Transverse colon (tissue), 4 donors: ENCODE results near the gene PAGE4. TPM values are rescaled to one million over a fixed set of nuclear protein-coding genes. Genes with fewer than 3 reads are reported as not detected.

ENCODE experiments used
- DNase-seq: peaks from one replicate; pipeline ENCODE4 v3.0.0-alpha.2; 2019
- H3K27ac ChIP-seq, 4 donors: fragments of 200-600 bp; sonication (generic); 2 replicates each; pipeline ENCODE4 v1.5.1; 2016 to 2018; ENCODE audit warnings: inconsistent platforms in 4 of 4
- H3K27me3 ChIP-seq: fragments of 200-600 bp; sonication (generic); 2 replicates; pipeline ENCODE4 v1.5.1; 2017; ENCODE audit warnings: inconsistent platforms
- H3K36me3 ChIP-seq, 4 donors: fragments of 200-600 bp; sonication (generic); 2 replicates each; pipeline ENCODE4 v1.5.1; 2017 to 2019; ENCODE audit warnings: inconsistent platforms in 4 of 4
- H3K4me1 ChIP-seq, 4 donors: fragments of 200-600 bp; sonication (generic); 2 replicates each; pipeline ENCODE4 v1.5.1; 2017 to 2020; ENCODE audit warnings: inconsistent platforms in 4 of 4
- H3K4me3 ChIP-seq, 4 donors: fragments of 200-600 bp; sonication (generic); 1 replicate in 1 of 4; 2 replicates in 3 of 4; pipeline versions ENCODE4 v1.5.1 to v1.6.1; 2017 to 2019; ENCODE audit warnings: inconsistent platforms in 4 of 4
- H3K9me3 ChIP-seq, 2 donors: fragments of 200-600 bp; sonication (generic); 2 replicates each; pipeline ENCODE4 v1.5.1; 2017 to 2019; ENCODE audit warnings: inconsistent platforms in 2 of 2
- CTCF ChIP-seq, 5 experiments: fragments of 200-600 bp in 3 of 5; fragments of 450-650 bp in 2 of 5; sonication (generic) in 3 of 5; IDR thresholded peaks; 1 replicate in 2 of 5; 2 replicates in 3 of 5; pipeline ENCODE4 v1.5.1; 2016 to 2017; ENCODE audit warnings: antibody characterized with exemption in 5 of 5, inconsistent platforms in 3 of 5, mild to moderate bottlenecking in 2 of 5, moderate library complexity in 1 of 5
- EP300 ChIP-seq: sonication (generic); formaldehyde crosslinking; IDR thresholded peaks from one replicate; pipeline ENCODE4 v1.6.1; 2017; ENCODE audit warnings: antibody characterized with exemption, low read depth
- POLR2A ChIP-seq: fragments of 450-650 bp; IDR thresholded peaks from one replicate; pipeline ENCODE4 v1.6.1; 2016; ENCODE audit warnings: antibody characterized with exemption, mild to moderate bottlenecking, moderate library complexity
- POLR2AphosphoS5 ChIP-seq, 3 donors: sonication (generic); formaldehyde crosslinking; IDR thresholded peaks; one replicate each; pipeline ENCODE4 v1.6.1; 2016; ENCODE audit warnings: antibody characterized with exemption in 3 of 3
- WGBS, 2 donors: methylation state at CpG; one replicate each; pipeline ENCODE4 v1.1.5; 2018; ENCODE audit warnings: low coverage in 1 of 2; 5-methylcytosine and 5-hydroxymethylcytosine counted together
- in situ Hi-C, 4 donors: fragments of 200-750 bp; cut with MboI; loops; one replicate each; pipeline versions ENCODE4 v1.15.0 to v1.15.1; 2017; ENCODE audit warnings: low sequenced_read_pairs in 3 of 4, low pct_ligation_motif_present in 1 of 4, low pct_unique_long_range_greater_than_20kb in 1 of 4
- intact Hi-C: fragments of 100-400 bp; cut with DNase I; formaldehyde crosslinking; loops from one replicate; pipeline ENCODE4 v1.15.1; 2023; ENCODE audit warnings: low total_unique reads
- total RNA-seq, 4 donors: library from RNA; depleted of rRNA; stranded (reverse); fragments of >200 nt; gene quantifications; one replicate each; pipeline ENCODE4 v1.1.0, GENCODE V29; 2016

The PAGE4 gene
- total RNA-seq, 4 donors from 2014 or later: not detected

GRCh38 chrX:49878128-49878833, 49.2 kb downstream of the PAGE4 start:
- Histone ChIP-seq H3K4me1 (peaks cover 0 to 26% (median 5%) of the 10 kb centered on the region in 4 donors), H3K9me3 (no peaks in the 10 kb centered on the region), H3K27ac (peak overlapping the region; percentile 78 to 90 (median 84)), H3K36me3 (no peaks in the 10 kb centered on the region), H3K4me3 (peak overlapping the region in 3 of 4 donors; percentile 54 to 73 (median 65)), H3K27me3 (no peaks in the 10 kb centered on the region)
- TF ChIP-seq CTCF (IDR thresholded peaks at IDR 0.05): no peak
- no peak for TF ChIP-seq EP300
- no peak for TF ChIP-seq POLR2A
- no peak for TF ChIP-seq POLR2AphosphoS5 (IDR thresholded peaks at IDR 0.05)
- peak; percentile 9 for DNase-seq
- intact Hi-C loops: no loop called here
- 54% methylated on average over 28 of the region's 28 CpGs; no CpG with 5 or more reads in 1 of the 2 donors for WGBS, 2 donors
- in situ Hi-C loops: no loop called here

- H3K27me3 ChIP-seq: no peaks in the 10 kb centered on the region
- TF ChIP-seq POLR2AphosphoS5 (IDR thresholded peaks at IDR 0.05): peak; percentile 31 to 40 (median 38)
- TF ChIP-seq POLR2A: peak; percentile 66
- peak; percentile 48 to 71 (median 52) for TF ChIP-seq CTCF (IDR thresholded peaks at IDR 0.05)
- no peak for TF ChIP-seq EP300
- H3K4me3 ChIP-seq: peak within 1 kb of the TSS; percentile 54 to 73 (median 66)
- 49% methylated on average over 60 of the region's 60 CpGs; no CpG with 5 or more reads in 1 of the 2 donors for WGBS, 2 donors
- H3K27ac ChIP-seq: peak within 1 kb of the TSS; percentile 78 to 90 (median 84)
- no peaks in the 10 kb centered on the region for H3K36me3 ChIP-seq
- no peaks in the 10 kb centered on the region for H3K9me3 ChIP-seq
- H3K4me1 ChIP-seq: peaks cover 0 to 26% (median 5%) of the 10 kb centered on the region in 4 donors
- DNase-seq: peak; percentile 81
- intact Hi-C loops (no loop called here), in situ Hi-C loops (no loop called here)
Measured at GRCh38 chrX:49878834-49879655, 49.9 kb downstream of the PAGE4 start, which contains the start of gene USP27X. TSS of gene USP27X (plus strand) at chrX:49879484. CDS start at chrX:49880308, 824 bp downstream.

DNA sequence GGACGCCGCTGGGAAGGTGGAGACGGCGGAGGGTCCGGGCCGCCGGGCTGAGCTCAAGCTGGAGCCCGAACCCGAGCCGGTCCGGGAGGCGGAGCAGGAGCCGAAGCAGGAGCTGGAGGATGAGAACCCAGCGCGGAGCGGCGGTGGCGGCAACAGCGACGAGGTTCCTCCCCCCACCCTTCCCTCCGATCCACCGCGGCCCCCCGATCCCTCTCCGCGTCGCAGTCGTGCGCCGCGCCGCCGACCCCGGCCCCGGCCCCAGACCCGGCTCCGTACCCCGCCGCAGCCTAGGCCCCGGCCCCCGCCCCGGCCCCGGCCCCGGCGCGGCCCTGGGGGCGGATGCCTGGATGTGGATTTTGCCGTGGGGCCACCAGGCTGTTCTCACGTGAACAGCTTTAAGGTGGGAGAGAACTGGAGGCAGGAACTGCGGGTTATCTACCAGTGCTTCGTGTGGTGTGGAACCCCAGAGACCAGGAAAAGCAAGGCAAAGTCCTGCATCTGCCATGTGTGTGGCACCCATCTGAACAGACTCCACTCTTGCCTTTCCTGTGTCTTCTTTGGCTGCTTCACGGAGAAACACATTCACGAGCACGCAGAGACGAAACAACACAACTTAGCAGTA, 50.7 kb downstream of the PAGE4 start:
- Histone ChIP-seq H3K27ac (peak overlapping the region; percentile 78 to 90 (median 84)), H3K9me3 (no peaks in the 10 kb centered on the region), H3K4me3 (peak overlapping the region; percentile 54 to 73 (median 66)), H3K27me3 (no peaks in the 10 kb centered on the region), H3K36me3 (no peaks in the 10 kb centered on the region), H3K4me1 (peaks cover 0 to 26% (median 5%) of the 10 kb centered on the region in 4 donors)
- 71% methylated on average over 46 of the region's 55 CpGs; no CpG with 5 or more reads in 1 of the 2 donors for WGBS, 2 donors
- DNase-seq: no peak
- intact Hi-C loops: no loop called here
- TF ChIP-seq CTCF (IDR thresholded peaks at IDR 0.05): no peak
- TF ChIP-seq EP300: no peak
- no peak for TF ChIP-seq POLR2A
- in situ Hi-C loops: no loop called here

- H3K27me3 ChIP-seq: no peaks in the 10 kb centered on the region
- H3K4me3 ChIP-seq: no peak overlapping the region
- no peak for DNase-seq
- no peak overlapping the region for H3K27ac ChIP-seq
- TF ChIP-seq EP300 (no peak), CTCF (IDR thresholded peaks at IDR 0.05) (no peak), POLR2AphosphoS5 (IDR thresholded peaks at IDR 0.05) (no peak), POLR2A (no peak)
- intact Hi-C loops: no loop called here
- in situ Hi-C loops: no loop called here
- no peaks in the 10 kb centered on the region for H3K36me3 ChIP-seq
- 90% methylated on average over 12 of the region's 12 CpGs; no CpG with 5 or more reads in 1 of the 2 donors for WGBS, 2 donors
- H3K9me3 ChIP-seq: no peaks in the 10 kb centered on the region
- peaks cover 0 to 26% (median 5%) of the 10 kb centered on the region in 4 donors for H3K4me1 ChIP-seq
Measured at GRCh38 chrX:49880668-49881067, 51.6 kb downstream of the PAGE4 start.
